ENCODE data around the gene SRRM4.

GRCh38 chr12:119176267-119177055 lies 195.1 kb downstream of the SRRM4 start:
- TF ChIP-seq CTCF (IDR thresholded peaks at IDR 0.05) (no peak), POLR2A (IDR thresholded peaks at IDR 0.05) (no peak)
